Measurements from ENCODE around the gene CNIH3. TPM values are rescaled to one million over a fixed set of nuclear protein-coding genes. Genes with fewer than 3 reads are reported as not detected.

CNIH3 gene
- polyA plus RNA-seq, 1 donor (not counting 4 experiments of a cell fraction or from before 2014, with no cell fraction given): 0.81 TPM

DNA sequence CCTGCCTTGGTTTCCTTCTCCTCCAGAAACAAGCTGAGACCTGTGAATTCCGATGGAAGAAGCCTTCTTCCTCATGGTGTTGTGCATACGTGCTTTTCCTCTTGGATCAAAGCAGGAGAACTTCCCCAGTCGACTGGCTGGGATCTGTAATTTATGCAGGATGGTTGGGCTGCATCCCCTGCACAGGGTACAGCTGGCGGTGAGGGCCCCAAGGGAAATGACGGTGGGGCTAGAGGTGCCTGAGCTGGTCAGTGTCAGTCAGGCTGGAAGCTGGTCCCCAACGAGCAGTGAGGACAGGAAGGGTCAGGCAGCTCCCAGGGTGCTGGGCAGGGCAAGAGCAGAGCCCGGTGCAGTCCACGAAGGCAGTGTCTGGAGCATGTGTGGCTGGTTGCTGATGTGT, 106.7 kb downstream of the CNIH3 start:
- dilution Hi-C loops (cut with MboI; ENCODE audit: extremely low pct_ligation_motif_present, low sequenced_read_pairs): no loop called here
- DNase-seq (ENCODE audit: low read depth, low spot score) (no peak), FAIRE-seq (no peak)
- Histone ChIP-seq H3K79me2 (ENCODE audit: control insufficient read depth, insufficient read depth, low read length) (no peaks in the 10 kb centered on the region), H2AFZ (ENCODE audit: control insufficient read depth, low read length) (no peak overlapping the region), H3K9me3 (ENCODE audit: control insufficient read depth, low read depth, low read length) (no peaks in the 10 kb centered on the region), H3K27me3 (ENCODE audit: control insufficient read depth, extremely low read depth, insufficient read depth, low read length) (no peaks in the 10 kb centered on the region), H3K9ac (ENCODE audit: control insufficient read depth, extremely low read depth, insufficient read depth, low read length) (no peak overlapping the region), H3K4me2 (ENCODE audit: control insufficient read depth, extremely low read depth, insufficient read depth, low read depth, low read length) (no peak overlapping the region), H3K4me1 (ENCODE audit: control insufficient read depth, extremely low read depth, insufficient read depth, low read length) (no peaks in the 10 kb centered on the region), H3K9me1 (ENCODE audit: control insufficient read depth, extremely low read depth, insufficient read depth, low read length) (no peaks in the 10 kb centered on the region), H4K20me1 (ENCODE audit: control insufficient read depth, extremely low read depth, insufficient read depth, low read length) (no peaks in the 10 kb centered on the region), H3K36me3 (ENCODE audit: control insufficient read depth in 2 of 2, extremely low read depth in 1 of 2, insufficient read depth in 2 of 2, low read length in 2 of 2) (no peaks in the 10 kb centered on the region), H3K27ac (ENCODE audit: control insufficient read depth, insufficient read depth, low read length) (no peak overlapping the region), H3K4me3 (ENCODE audit: control insufficient read depth in 2 of 3, extremely low read depth in 1 of 3, insufficient read depth in 2 of 3, low read depth in 1 of 3, low read length in 3 of 3) (no peak overlapping the region)
- no peak for TF ChIP-seq EZH2 (IDR thresholded peaks at IDR 0.05; ENCODE audit: low read length)
- TF ChIP-seq, protein P1, sequence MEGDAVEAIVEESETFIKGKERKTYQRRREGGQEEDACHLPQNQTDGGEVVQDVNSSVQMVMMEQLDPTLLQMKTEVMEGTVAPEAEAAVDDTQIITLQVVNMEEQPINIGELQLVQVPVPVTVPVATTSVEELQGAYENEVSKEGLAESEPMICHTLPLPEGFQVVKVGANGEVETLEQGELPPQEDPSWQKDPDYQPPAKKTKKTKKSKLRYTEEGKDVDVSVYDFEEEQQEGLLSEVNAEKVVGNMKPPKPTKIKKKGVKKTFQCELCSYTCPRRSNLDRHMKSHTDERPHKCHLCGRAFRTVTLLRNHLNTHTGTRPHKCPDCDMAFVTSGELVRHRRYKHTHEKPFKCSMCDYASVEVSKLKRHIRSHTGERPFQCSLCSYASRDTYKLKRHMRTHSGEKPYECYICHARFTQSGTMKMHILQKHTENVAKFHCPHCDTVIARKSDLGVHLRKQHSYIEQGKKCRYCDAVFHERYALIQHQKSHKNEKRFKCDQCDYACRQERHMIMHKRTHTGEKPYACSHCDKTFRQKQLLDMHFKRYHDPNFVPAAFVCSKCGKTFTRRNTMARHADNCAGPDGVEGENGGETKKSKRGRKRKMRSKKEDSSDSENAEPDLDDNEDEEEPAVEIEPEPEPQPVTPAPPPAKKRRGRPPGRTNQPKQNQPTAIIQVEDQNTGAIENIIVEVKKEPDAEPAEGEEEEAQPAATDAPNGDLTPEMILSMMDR (optimal IDR thresholded peaks at IDR 0.05 in 1 of 3, IDR thresholded peaks at IDR 0.05 in 1 of 3, conservative IDR thresholded peaks at IDR 0.05 in 1 of 3; ENCODE audit: extremely low read depth in 1 of 3, insufficient read depth in 2 of 3, low read length in 3 of 3): no peak

DNA sequence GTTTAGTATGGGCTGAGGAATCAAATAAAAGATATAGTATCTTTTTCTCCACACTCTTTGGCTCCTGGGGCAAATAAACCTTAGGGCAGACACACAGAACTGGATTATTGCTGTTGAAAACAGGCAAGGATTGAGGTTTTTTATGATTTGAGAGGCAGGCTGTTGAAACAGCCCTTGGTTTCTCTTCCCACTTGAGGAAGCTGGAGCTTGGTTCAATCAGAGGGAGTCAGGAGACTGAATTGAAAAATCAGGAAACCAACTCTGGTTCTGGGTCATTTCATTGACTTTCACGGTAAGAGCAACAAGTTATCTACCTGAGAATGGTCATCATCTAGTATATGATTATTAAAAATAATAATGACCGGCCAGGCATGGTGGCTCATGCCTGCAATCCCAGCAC, 108.4 kb downstream of the CNIH3 start:
- H3K79me2 ChIP-seq (ENCODE audit: control insufficient read depth, insufficient read depth, low read length): no peaks in the 10 kb centered on the region
- no peaks in the 10 kb centered on the region for H3K9me3 ChIP-seq (ENCODE audit: control insufficient read depth, low read depth, low read length)
- no peaks in the 10 kb centered on the region for H4K20me1 ChIP-seq (ENCODE audit: control insufficient read depth, extremely low read depth, insufficient read depth, low read length)
- H3K9ac ChIP-seq (ENCODE audit: control insufficient read depth, extremely low read depth, insufficient read depth, low read length): no peak overlapping the region
- no peak for FAIRE-seq
- no peak for TF ChIP-seq EZH2 (IDR thresholded peaks at IDR 0.05; ENCODE audit: low read length)
- TF ChIP-seq, protein P1 (optimal IDR thresholded peaks at IDR 0.05 in 1 of 3, IDR thresholded peaks at IDR 0.05 in 1 of 3, conservative IDR thresholded peaks at IDR 0.05 in 1 of 3; ENCODE audit: extremely low read depth in 1 of 3, insufficient read depth in 2 of 3, low read length in 3 of 3): no peak
- dilution Hi-C loops (cut with MboI; ENCODE audit: extremely low pct_ligation_motif_present, low sequenced_read_pairs): no loop called here
- no peaks in the 10 kb centered on the region for H3K27me3 ChIP-seq (ENCODE audit: control insufficient read depth, extremely low read depth, insufficient read depth, low read length)
- no peaks in the 10 kb centered on the region for H3K36me3 ChIP-seq (ENCODE audit: control insufficient read depth in 2 of 2, extremely low read depth in 1 of 2, insufficient read depth in 2 of 2, low read length in 2 of 2)
- H3K27ac ChIP-seq (ENCODE audit: control insufficient read depth, insufficient read depth, low read length): no peak overlapping the region
- H3K4me3 ChIP-seq (ENCODE audit: control insufficient read depth in 2 of 3, extremely low read depth in 1 of 3, insufficient read depth in 2 of 3, low read depth in 1 of 3, low read length in 3 of 3): no peak overlapping the region
- no peak overlapping the region for H2AFZ ChIP-seq (ENCODE audit: control insufficient read depth, low read length)
- no peak overlapping the region for H3K4me2 ChIP-seq (ENCODE audit: control insufficient read depth, extremely low read depth, insufficient read depth, low read depth, low read length)
- H3K9me1 ChIP-seq (ENCODE audit: control insufficient read depth, extremely low read depth, insufficient read depth, low read length): no peaks in the 10 kb centered on the region
- no peaks in the 10 kb centered on the region for H3K4me1 ChIP-seq (ENCODE audit: control insufficient read depth, extremely low read depth, insufficient read depth, low read length)
- DNase-seq (ENCODE audit: low read depth, low spot score): no peak

All from keratinocyte (primary cell).